Mucosa of rectum (tissue), 2 donors: ENCODE measurements around the gene PTMA.

ENCODE experiments used
- H3K27ac ChIP-seq, 2 donors: one replicate each; pipeline ENCODE4 v1.7.0; 2013; ENCODE audit warnings: inconsistent platforms in 2 of 2, low read depth in 2 of 2, low read length in 2 of 2
- H3K27me3 ChIP-seq, 2 donors: one replicate each; pipeline ENCODE4 v1.7.0; 2013; ENCODE audit warnings: low read length in 2 of 2; ENCODE audit not compliant: control insufficient read depth in 2 of 2, insufficient read depth in 2 of 2
- H3K36me3 ChIP-seq, 2 donors: one replicate each; pipeline ENCODE4 v1.7.0; 2013; ENCODE audit warnings: low read length in 2 of 2; ENCODE audit not compliant: control insufficient read depth in 2 of 2, insufficient read depth in 2 of 2
- H3K4me1 ChIP-seq, 2 donors: one replicate each; pipeline ENCODE4 v1.7.0; 2013; ENCODE audit warnings: low read length in 2 of 2, mild to moderate bottlenecking in 1 of 2; ENCODE audit not compliant: control insufficient read depth in 2 of 2, insufficient read depth in 2 of 2
- H3K4me3 ChIP-seq, 2 donors: one replicate each; pipeline ENCODE4 v1.7.0; 2013; ENCODE audit warnings: low read length in 2 of 2
- H3K9ac ChIP-seq, 2 donors: one replicate each; pipeline ENCODE4 v1.7.0; 2013; ENCODE audit warnings: low read length in 2 of 2, low read depth in 1 of 2, mild to moderate bottlenecking in 1 of 2
- H3K9me3 ChIP-seq, 2 donors: one replicate each; pipeline ENCODE4 v1.7.0; 2013; ENCODE audit warnings: low read length in 2 of 2; ENCODE audit not compliant: control insufficient read depth in 2 of 2
- donor health status: healthy.
- donor health status: Normal muscosa, but diverticular disease.

PTMA gene

GRCh38 chr2:231674587-231675338, 33.6 kb upstream of the PTMA start:
- Histone ChIP-seq H3K36me3 (no peaks in the 10 kb centered on the region), H3K9me3 (no peaks in the 10 kb centered on the region), H3K27me3 (no peaks in the 10 kb centered on the region), H3K9ac (peak overlapping the region; percentile 71 to 80), H3K27ac (peak overlapping the region; percentile 94 to 99), H3K4me3 (no peak overlapping the region), H3K4me1 (peaks cover 48 to 55% of the 10 kb centered on the region in 2 donors)

GRCh38 chr2:231676243-231676642, 32.1 kb upstream of the PTMA start:
- no peaks in the 10 kb centered on the region for H3K36me3 ChIP-seq
- H3K4me1 ChIP-seq = peaks cover 46 to 50% of the 10 kb centered on the region in 2 donors
- no peak overlapping the region for H3K27ac ChIP-seq
- no peak overlapping the region for H3K9ac ChIP-seq
- H3K4me3 ChIP-seq = no peak overlapping the region
- H3K27me3 ChIP-seq = no peaks in the 10 kb centered on the region
- H3K9me3 ChIP-seq = no peaks in the 10 kb centered on the region

- Histone ChIP-seq H3K27me3 (no peaks in the 10 kb centered on the region), H3K9ac (no peak overlapping the region), H3K4me1 (peaks cover 40 to 42% of the 10 kb centered on the region in 2 donors), H3K4me3 (no peak overlapping the region), H3K36me3 (no peaks in the 10 kb centered on the region), H3K27ac (no peak overlapping the region), H3K9me3 (no peaks in the 10 kb centered on the region)
Measured at GRCh38 chr2:231677632-231678104, 30.7 kb upstream of the PTMA start.

GRCh38 chr2:231679908-231680284, 28.4 kb upstream of the PTMA start:
- H3K4me3 ChIP-seq = no peak overlapping the region
- peak overlapping the region; percentile 88 to 89 for H3K27ac ChIP-seq
- H3K27me3 ChIP-seq = no peaks in the 10 kb centered on the region
- peak overlapping the region; percentile 24 to 84 for H3K9ac ChIP-seq
- H3K4me1 ChIP-seq = peaks cover 24% of the 10 kb centered on the region in 2 donors
- H3K36me3 ChIP-seq = no peaks in the 10 kb centered on the region
- H3K9me3 ChIP-seq = no peaks in the 10 kb centered on the region

GRCh38 chr2:231680285-231680991, 27.9 kb upstream of the PTMA start:
- H3K27ac ChIP-seq = peak overlapping the region; percentile 88 to 89
- peaks cover 19 to 22% of the 10 kb centered on the region in 2 donors for H3K4me1 ChIP-seq
- no peaks in the 10 kb centered on the region for H3K27me3 ChIP-seq
- no peaks in the 10 kb centered on the region for H3K36me3 ChIP-seq
- peak overlapping the region; percentile 70 to 84 for H3K9ac ChIP-seq
- peak overlapping the region; percentile 65 to 67 for H3K4me3 ChIP-seq
- H3K9me3 ChIP-seq = no peaks in the 10 kb centered on the region

- Histone ChIP-seq H3K9me3 (no peaks in the 10 kb centered on the region), H3K36me3 (no peaks in the 10 kb centered on the region), H3K27ac (peak overlapping the region; percentile 88 to 89), H3K9ac (peak overlapping the region; percentile 72 to 84), H3K4me1 (peaks cover 19 to 22% of the 10 kb centered on the region in 2 donors), H3K4me3 (peak overlapping the region; percentile 65 to 67), H3K27me3 (no peaks in the 10 kb centered on the region)
Measured at GRCh38 chr2:231680992-231681852, 27.1 kb upstream of the PTMA start.

GRCh38 chr2:231682603-231683291, 25.6 kb upstream of the PTMA start:
- no peaks in the 10 kb centered on the region for H3K9me3 ChIP-seq
- peaks cover 16 to 19% of the 10 kb centered on the region in 2 donors for H3K4me1 ChIP-seq
- H3K4me3 ChIP-seq = no peak overlapping the region
- H3K27ac ChIP-seq = peak overlapping the region; percentile 43 to 50
- H3K27me3 ChIP-seq = no peaks in the 10 kb centered on the region
- H3K36me3 ChIP-seq = no peaks in the 10 kb centered on the region
- H3K9ac ChIP-seq = peak overlapping the region in 1 of 2 donors; percentile 47

GRCh38 chr2:231683292-231684235, 24.8 kb upstream of the PTMA start:
- no peak overlapping the region for H3K4me3 ChIP-seq
- no peaks in the 10 kb centered on the region for H3K36me3 ChIP-seq
- H3K27ac ChIP-seq = no peak overlapping the region
- H3K4me1 ChIP-seq = peaks cover 16 to 17% of the 10 kb centered on the region in 2 donors
- H3K27me3 ChIP-seq = no peaks in the 10 kb centered on the region
- H3K9ac ChIP-seq = no peak overlapping the region
- no peaks in the 10 kb centered on the region for H3K9me3 ChIP-seq
